CD4-positive, alpha-beta T cell (primary cell): Measurements from ENCODE around the gene RNF135. TPM values are rescaled to one million over a fixed set of nuclear protein-coding genes. Genes with fewer than 3 reads are reported as not detected.
"Not testable (repeated sequence)": the region's sequence is repeated elsewhere in the genome, so short reads cannot be mapped to it uniquely, and the experiment has no call there.

Experiments used
- ATAC-seq: fragments of 200-7000 bp; cut with Tn5 transposase; one replicate; pipeline ENCODE4 v1.10.0; 2022; ENCODE audit warnings: mild to moderate bottlenecking; ENCODE audit not compliant: poor library complexity
- CTCF ChIA-PET: fragments of 350-600 bp; sonication (Branson Sonifier 250); formaldehyde crosslinking; loops from one replicate; lab custom pipeline; 2021; ENCODE audit warnings: antibody characterized with exemption, inconsistent platforms; lab: Charles Lee
- POLR2A ChIA-PET: fragments of 350-600 bp; sonication (Branson Sonifier 250); formaldehyde crosslinking; loops from one replicate; lab custom pipeline; 2021; ENCODE audit warnings: antibody characterized with exemption, inconsistent platforms; lab: Charles Lee
- DNase-seq, 14 experiments: peaks; one replicate each; pipeline ENCODE4 v3.0.0-alpha.2; 2013 to 2020; ENCODE audit warnings: mixed read lengths in 2 of 14
- H3K27ac ChIP-seq, 2 donors: one replicate each; pipeline versions ENCODE4 v1.5.1 to v1.7.0; 2013; ENCODE audit warnings: low read length in 2 of 2, low read depth in 1 of 2, mild to moderate bottlenecking in 1 of 2
- H3K27me3 ChIP-seq, 2 experiments: 1 replicate in 1 of 2; 2 replicates in 1 of 2; pipeline versions ENCODE4 v1.6.1 to v1.7.0; 2013; ENCODE audit warnings: low read length in 2 of 2, control low read depth in 1 of 2, mild to moderate bottlenecking in 1 of 2, moderate library complexity in 1 of 2; ENCODE audit not compliant: insufficient read depth in 2 of 2, control insufficient read depth in 1 of 2
- H3K36me3 ChIP-seq: one replicate; pipeline ENCODE4 v1.6.1; 2013; ENCODE audit warnings: low read length, control low read depth; ENCODE audit not compliant: insufficient read depth
- H3K4me1 ChIP-seq: one replicate; pipeline ENCODE4 v1.6.1; 2013; ENCODE audit warnings: low read length, control low read depth; ENCODE audit not compliant: insufficient read depth
- H3K4me3 ChIP-seq: one replicate; pipeline ENCODE4 v1.5.1; 2013; ENCODE audit warnings: mild to moderate bottlenecking, low read length, moderate library complexity
- H3K9me3 ChIP-seq, 2 experiments: 1 replicate in 1 of 2; 2 replicates in 1 of 2; pipeline versions ENCODE4 v1.6.1 to v1.7.0; 2013; ENCODE audit warnings: low read length in 2 of 2, mild to moderate bottlenecking in 2 of 2, control low read depth in 1 of 2, moderate library complexity in 1 of 2; ENCODE audit not compliant: control insufficient read depth in 1 of 2, insufficient read depth in 1 of 2
- H3K27ac Mint-ChIP-seq: one replicate; pipeline ENCODE4 v1.8.0; 2020; ENCODE audit warnings: mixed read lengths
- H3K27me3 Mint-ChIP-seq: one replicate; pipeline ENCODE4 v1.8.0; 2021; ENCODE audit warnings: mixed read lengths
- H3K36me3 Mint-ChIP-seq: one replicate; pipeline ENCODE4 v1.8.0; 2021; ENCODE audit warnings: low read depth, mixed read lengths
- H3K4me1 Mint-ChIP-seq: one replicate; pipeline ENCODE4 v1.8.0; 2021; ENCODE audit warnings: low read depth, mixed read lengths
- H3K4me3 Mint-ChIP-seq: one replicate; pipeline ENCODE4 v1.8.0; 2020; ENCODE audit warnings: mild to moderate bottlenecking, mixed read lengths
- H3K9me3 Mint-ChIP-seq: one replicate; pipeline ENCODE4 v1.8.0; 2020; ENCODE audit warnings: mixed read lengths
- CTCF ChIP-seq: fragments of 200-600 bp; IDR thresholded peaks from one replicate; pipeline ENCODE4 v1.8.0; 2022; ENCODE audit warnings: antibody characterized with exemption, mild to moderate bottlenecking
- intact Hi-C, 2 experiments: fragments of 100-400 bp; cut with DNase I in 1 of 2; cut with micrococcal nuclease in 1 of 2; formaldehyde crosslinking; loops; one replicate each; pipeline versions ENCODE4 v1.15.1 to v1.9.0; 2023 to 2025; cut with DNase I, micrococcal nuclease
- total RNA-seq, 174 experiments: library from RNA in 2 of 174; stranded (reverse) in 2 of 174; gene quantifications; one replicate each; pipeline ENCODE4 v1.2.3 and lab custom pipeline; 2021 to 2026

The RNF135 gene
- total RNA-seq, 2 experiments from 2014 or later: 1.5 to 1.8 TPM

GRCh38 chr17:30961209-30962188, 9.3 kb upstream of the RNF135 start:
- H3K4me3 ChIP-seq: no peak overlapping the region
- no peak for TF ChIP-seq CTCF
- H3K4me1 Mint-ChIP-seq: no peaks in the 10 kb centered on the region
- no peaks in the 10 kb centered on the region for H3K27me3 ChIP-seq
- peak; percentile 54 for ATAC-seq
- no peaks in the 10 kb centered on the region for H3K36me3 ChIP-seq
- H3K9me3 Mint-ChIP-seq: no peaks in the 10 kb centered on the region
- peaks cover 8% of the 10 kb centered on the region for H3K4me1 ChIP-seq
- no peaks in the 10 kb centered on the region for H3K36me3 Mint-ChIP-seq
- H3K4me3 Mint-ChIP-seq: no peak overlapping the region
- no peak overlapping the region for H3K27ac Mint-ChIP-seq
- CTCF ChIA-PET: no interaction called here
- DNase-seq: peak in 4 of 14 experiments; percentile 5 to 67 (median 47)
- intact Hi-C loops: no loop called here
- H3K27ac ChIP-seq: no peak overlapping the region
- no peaks in the 10 kb centered on the region for H3K9me3 ChIP-seq
- H3K27me3 Mint-ChIP-seq: no peaks in the 10 kb centered on the region
- POLR2A ChIA-PET: interaction anchor here (1.2 kb wide), 1 partner anchor 91 kb away, joined by 3 read pairs; no protein-coding TSS in a partner anchor

- H3K27me3 ChIP-seq, DNase-seq, POLR2A ChIA-PET, CTCF ChIA-PET, H3K36me3 ChIP-seq, H3K4me1 Mint-ChIP-seq, H3K27ac Mint-ChIP-seq, H3K4me3 ChIP-seq, H3K9me3 Mint-ChIP-seq, H3K4me1 ChIP-seq, H3K36me3 Mint-ChIP-seq, H3K27ac ChIP-seq, H3K9me3 ChIP-seq, intact Hi-C loops, H3K27me3 Mint-ChIP-seq, H3K4me3 Mint-ChIP-seq, ATAC-seq: not testable (repeated sequence)
These were observed 6.5 kb upstream of the RNF135 start for GRCh38 chr17:30964312-30964711.

GRCh38 chr17:30964876-30965275, 6.0 kb upstream of the RNF135 start:
- Mint-ChIP-seq H3K36me3 (no peaks in the 10 kb centered on the region), H3K4me3 (no peak overlapping the region), H3K27me3 (no peaks in the 10 kb centered on the region), H3K27ac (no peak overlapping the region), H3K9me3 (no peaks in the 10 kb centered on the region), H3K4me1 (peaks cover under 1% of the 10 kb centered on the region)
- Histone ChIP-seq H3K27ac (no peak overlapping the region), H3K36me3 (no peaks in the 10 kb centered on the region), H3K9me3 (no peaks in the 10 kb centered on the region), H3K27me3 (no peaks in the 10 kb centered on the region), H3K4me3 (no peak overlapping the region), H3K4me1 (peaks cover 8% of the 10 kb centered on the region)
- ChIA-PET POLR2A (no interaction called here), CTCF (no interaction called here)
- no peak for DNase-seq
- TF ChIP-seq CTCF: no peak
- intact Hi-C loops: no loop called here
- no peak for ATAC-seq
